OCI-LY1 (cell line): Measurements from ENCODE around the gene ANKRD34A.

Experiments used
- H2AFZ ChIP-seq: fragments of 200-600 bp; sonication (generic), shearing (Covaris generic); 2 replicates; pipeline ENCODE4 v1.6.0; 2014; ENCODE audit warnings: antibody characterized with exemption, mild to moderate bottlenecking, low read length
- H3F3A ChIP-seq: fragments of 200-600 bp; sonication (generic), shearing (Covaris generic); 2 replicates; pipeline ENCODE4 v1.6.0; 2014; ENCODE audit warnings: mild to moderate bottlenecking, antibody characterized with exemption, low read length, moderate library complexity; ENCODE audit not compliant: insufficient read depth
- H3K27ac ChIP-seq: fragments of 200-600 bp; sonication (generic); 2 replicates; pipeline ENCODE4 v1.5.1; 2014; ENCODE audit warnings: low read length, mixed run types, mild to moderate bottlenecking, low read depth; ENCODE audit not compliant: poor library complexity, severe bottlenecking
- H3K27me3 ChIP-seq: fragments of 200-600 bp; sonication (generic); 2 replicates; pipeline ENCODE4 v1.6.0; 2014; ENCODE audit warnings: antibody characterized with exemption, mild to moderate bottlenecking, low read length, moderate library complexity; ENCODE audit not compliant: insufficient read depth
- H3K36me3 ChIP-seq: fragments of 200-600 bp; sonication (generic); 2 replicates; pipeline ENCODE4 v1.6.1; 2014; ENCODE audit warnings: mild to moderate bottlenecking, antibody characterized with exemption, low read length, moderate library complexity, mixed read lengths; ENCODE audit not compliant: insufficient read depth
- H3K4me1 ChIP-seq: fragments of 200-600 bp; sonication (generic); 2 replicates; pipeline ENCODE4 v1.5.1; 2014; ENCODE audit warnings: mild to moderate bottlenecking, low read length, moderate library complexity; ENCODE audit not compliant: insufficient read depth, severe bottlenecking
- H3K4me2 ChIP-seq: fragments of 200-600 bp; sonication (generic), shearing (Covaris generic); 2 replicates; pipeline ENCODE4 v1.6.1; 2014; ENCODE audit warnings: low read length
- H3K4me3 ChIP-seq: fragments of 200-600 bp; sonication (generic); 2 replicates; pipeline ENCODE4 v1.5.1; 2014; ENCODE audit warnings: low read length, low read depth, mild to moderate bottlenecking, mixed read lengths; ENCODE audit not compliant: poor library complexity, severe bottlenecking
- H3K79me2 ChIP-seq: fragments of 200-600 bp; shearing (Covaris generic); 2 replicates; pipeline ENCODE4 v1.6.1; 2016; ENCODE audit warnings: mixed run types, low read length, mixed read lengths; ENCODE audit not compliant: insufficient read depth
- H3K9ac ChIP-seq: fragments of 200-600 bp; sonication (generic), shearing (Covaris generic); 2 replicates; pipeline ENCODE4 v1.6.1; 2014; ENCODE audit warnings: mild to moderate bottlenecking, low read length, mixed read lengths
- H3K9me2 ChIP-seq: fragments of 200-600 bp; sonication (generic), shearing (Covaris generic); 2 replicates; pipeline ENCODE4 v1.6.1; 2014; ENCODE audit warnings: low read depth, mild to moderate bottlenecking, low read length, mixed read lengths
- H3K9me3 ChIP-seq: fragments of 200-600 bp; shearing (Covaris generic); 2 replicates; pipeline ENCODE4 v1.6.1; 2014; ENCODE audit warnings: low read length, mixed read lengths
- H4K20me1 ChIP-seq: fragments of 200-600 bp; sonication (generic), shearing (Covaris generic); 2 replicates; pipeline ENCODE4 v1.6.0; 2016; ENCODE audit warnings: mild to moderate bottlenecking, low read length; ENCODE audit not compliant: insufficient read depth
- EZH2 ChIP-seq: fragments of 200-600 bp; sonication (generic), shearing (Covaris generic); IDR thresholded peaks from 2 replicates; pipeline ENCODE4 v1.8.0; 2017; ENCODE audit warnings: borderline replicate concordance, mixed run types, mild to moderate bottlenecking, antibody characterized with exemption, low read length, moderate library complexity, mixed read lengths
- TF ChIP-seq, protein P1 (sequence below): fragments of 200-600 bp; sonication (generic), shearing (Covaris generic); IDR thresholded peaks from 2 replicates; pipeline ENCODE4 v1.5.1; 2017; ENCODE audit warnings: mild to moderate bottlenecking, antibody characterized with exemption, low read length, moderate library complexity, mixed read lengths

Gene ANKRD34A

DNA sequence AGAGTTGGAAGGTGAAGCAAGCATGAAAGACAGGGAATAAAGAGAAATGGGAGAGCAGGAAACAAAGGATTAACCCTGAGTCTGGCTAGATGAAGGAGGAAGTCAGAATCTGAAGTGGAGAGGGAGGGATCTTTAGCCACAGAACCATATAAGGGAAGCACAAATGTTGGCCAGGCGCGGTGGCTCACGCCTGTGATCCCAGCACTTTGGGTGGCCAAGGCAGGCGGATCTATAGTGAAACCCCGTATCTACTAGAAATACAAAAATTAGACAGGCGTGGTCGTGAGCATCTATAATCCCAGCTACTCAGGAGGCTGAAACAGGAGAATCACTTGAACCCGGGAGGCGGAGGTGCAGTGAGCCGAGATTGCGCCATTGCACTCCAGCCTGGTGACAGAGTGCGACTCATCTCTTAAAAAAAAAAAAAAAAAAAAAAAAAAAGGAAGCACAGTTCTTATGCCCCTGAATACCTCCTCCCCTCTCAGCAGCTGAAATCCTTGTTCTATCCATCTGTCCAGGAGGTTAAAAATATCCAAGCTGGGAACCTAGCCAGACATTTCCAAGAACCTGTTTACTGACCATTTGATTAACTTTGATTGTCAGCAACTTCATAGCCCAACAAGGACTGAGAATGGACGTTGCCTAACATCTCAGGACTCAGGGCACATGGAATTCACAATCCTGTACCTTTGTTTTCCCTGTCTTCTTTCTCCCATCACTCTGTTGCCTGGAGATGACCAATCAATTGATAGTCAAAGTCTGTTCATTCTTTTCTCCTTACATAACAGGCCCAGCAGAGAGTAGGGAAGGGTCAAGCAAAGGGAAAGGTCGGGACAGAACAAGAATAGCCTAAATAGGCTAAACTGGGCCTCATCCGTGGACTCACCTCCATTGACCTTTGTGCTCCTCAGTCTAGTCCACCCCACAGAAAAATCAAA, 21.4 kb upstream of the ANKRD34A start:
- Histone ChIP-seq H3K27ac (peak overlapping the region; percentile 96), H3K36me3 (no peaks in the 10 kb centered on the region), H3K4me2 (peak overlapping the region; percentile 15; the same call in 1 of the 2 replicates), H3K4me1 (peaks cover 50% of the 10 kb centered on the region), H3K4me3 (no peak overlapping the region), H4K20me1 (no peaks in the 10 kb centered on the region), H3K9me2 (no peaks in the 10 kb centered on the region), H3K79me2 (no peaks in the 10 kb centered on the region), H3K27me3 (no peaks in the 10 kb centered on the region), H2AFZ (no peak overlapping the region), H3F3A (peaks cover 16% of the 10 kb centered on the region), H3K9me3 (no peaks in the 10 kb centered on the region), H3K9ac (peak overlapping the region; percentile 24; the same call in 1 of the 2 replicates)
- TF ChIP-seq EZH2, result no peak
- TF ChIP-seq, protein P1, sequence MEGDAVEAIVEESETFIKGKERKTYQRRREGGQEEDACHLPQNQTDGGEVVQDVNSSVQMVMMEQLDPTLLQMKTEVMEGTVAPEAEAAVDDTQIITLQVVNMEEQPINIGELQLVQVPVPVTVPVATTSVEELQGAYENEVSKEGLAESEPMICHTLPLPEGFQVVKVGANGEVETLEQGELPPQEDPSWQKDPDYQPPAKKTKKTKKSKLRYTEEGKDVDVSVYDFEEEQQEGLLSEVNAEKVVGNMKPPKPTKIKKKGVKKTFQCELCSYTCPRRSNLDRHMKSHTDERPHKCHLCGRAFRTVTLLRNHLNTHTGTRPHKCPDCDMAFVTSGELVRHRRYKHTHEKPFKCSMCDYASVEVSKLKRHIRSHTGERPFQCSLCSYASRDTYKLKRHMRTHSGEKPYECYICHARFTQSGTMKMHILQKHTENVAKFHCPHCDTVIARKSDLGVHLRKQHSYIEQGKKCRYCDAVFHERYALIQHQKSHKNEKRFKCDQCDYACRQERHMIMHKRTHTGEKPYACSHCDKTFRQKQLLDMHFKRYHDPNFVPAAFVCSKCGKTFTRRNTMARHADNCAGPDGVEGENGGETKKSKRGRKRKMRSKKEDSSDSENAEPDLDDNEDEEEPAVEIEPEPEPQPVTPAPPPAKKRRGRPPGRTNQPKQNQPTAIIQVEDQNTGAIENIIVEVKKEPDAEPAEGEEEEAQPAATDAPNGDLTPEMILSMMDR, result no peak

DNA sequence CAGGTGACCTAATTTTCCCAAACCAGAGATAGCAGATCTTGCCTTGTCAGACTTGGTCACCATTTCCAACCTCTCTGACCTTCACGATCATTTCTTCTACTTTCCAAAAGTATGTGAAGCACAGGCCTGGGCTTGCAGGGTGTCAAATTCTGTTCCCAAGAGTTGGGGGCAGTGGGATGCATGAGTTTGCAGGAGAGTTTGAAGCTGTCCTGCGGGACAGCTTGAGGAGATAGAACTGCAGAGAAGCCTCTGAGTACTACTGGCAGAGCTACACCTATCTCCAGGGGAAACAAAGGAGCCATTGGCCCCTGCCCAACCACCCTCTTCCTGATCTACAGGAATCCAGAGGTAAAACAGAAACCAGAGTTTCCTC, 20.7 kb upstream of the ANKRD34A start:
- H3K79me2 ChIP-seq, result no peaks in the 10 kb centered on the region
- no peaks in the 10 kb centered on the region for H3K9me2 ChIP-seq
- peak overlapping the region; percentile 96 for H3K27ac ChIP-seq
- TF ChIP-seq, protein P1, result no peak
- H3K36me3 ChIP-seq, result no peaks in the 10 kb centered on the region
- H4K20me1 ChIP-seq, result no peaks in the 10 kb centered on the region
- peak overlapping the region; percentile 15; the same call in 1 of the 2 replicates for H3K4me2 ChIP-seq
- H3K27me3 ChIP-seq, result no peaks in the 10 kb centered on the region
- no peak overlapping the region for H3K4me3 ChIP-seq
- H2AFZ ChIP-seq, result no peak overlapping the region
- peak overlapping the region; percentile 24; the same call in 1 of the 2 replicates for H3K9ac ChIP-seq
- no peaks in the 10 kb centered on the region for H3K9me3 ChIP-seq
- H3K4me1 ChIP-seq, result peaks cover 56% of the 10 kb centered on the region
- H3F3A ChIP-seq, result peaks cover 11% of the 10 kb centered on the region

DNA sequence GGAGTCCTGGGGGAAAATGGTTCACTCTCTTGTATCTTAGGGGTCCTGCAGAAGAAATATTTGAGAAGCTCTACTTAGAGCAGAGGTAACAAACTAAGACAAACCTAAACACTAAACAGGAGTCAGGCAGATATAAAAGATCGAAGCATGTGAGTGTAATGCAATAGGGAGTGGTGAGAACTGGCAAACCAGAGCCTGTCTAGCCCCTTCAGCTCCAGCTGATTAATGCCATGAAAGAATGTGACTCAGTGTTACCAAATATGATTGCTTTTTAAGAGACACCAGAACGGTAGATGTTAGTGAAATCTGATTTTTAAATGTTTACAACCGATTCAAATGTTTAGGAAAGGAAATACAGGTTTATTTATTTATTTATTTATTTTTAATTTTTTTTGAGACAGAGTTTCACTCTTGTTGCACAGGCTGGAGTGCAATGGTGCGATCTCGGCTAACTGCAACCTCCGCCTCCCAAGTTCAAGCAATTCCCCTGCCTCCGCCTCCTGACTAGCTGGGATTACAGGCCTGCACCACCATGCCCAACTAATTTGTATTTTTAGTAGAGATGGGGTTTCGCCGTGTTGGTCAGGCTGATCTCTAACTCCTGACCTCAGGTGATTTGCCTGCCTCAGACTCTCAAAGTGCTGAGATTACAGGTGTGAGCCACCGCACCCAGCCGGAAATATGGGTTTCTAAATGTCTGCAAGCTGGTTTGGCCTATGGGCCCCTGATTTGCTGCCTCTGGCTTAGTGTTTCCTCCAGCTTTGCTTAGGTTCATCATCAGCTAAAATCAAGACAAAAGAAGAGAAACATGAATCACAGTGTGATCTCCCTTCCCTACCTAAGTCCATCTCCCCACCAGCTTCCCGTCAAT, 19.8 kb upstream of the ANKRD34A start:
- TF ChIP-seq, protein P1, result no peak
- TF ChIP-seq EZH2, result no peak
- no peak overlapping the region for H3K4me3 ChIP-seq
- H3K27ac ChIP-seq, result peak overlapping the region; percentile 96
- H3K9me2 ChIP-seq, result no peaks in the 10 kb centered on the region
- H3K4me2 ChIP-seq, result peak overlapping the region; percentile 15; the same call in 1 of the 2 replicates
- H2AFZ ChIP-seq, result no peak overlapping the region
- no peaks in the 10 kb centered on the region for H4K20me1 ChIP-seq
- H3F3A ChIP-seq, result peaks cover 11% of the 10 kb centered on the region
- H3K9ac ChIP-seq, result no peak overlapping the region; the same call in 1 of the 2 replicates
- no peaks in the 10 kb centered on the region for H3K79me2 ChIP-seq
- no peaks in the 10 kb centered on the region for H3K27me3 ChIP-seq
- no peaks in the 10 kb centered on the region for H3K9me3 ChIP-seq
- no peaks in the 10 kb centered on the region for H3K36me3 ChIP-seq
- H3K4me1 ChIP-seq, result peaks cover 66% of the 10 kb centered on the region
